ENCODE measurements around the gene SUCNR1. TPM values are rescaled to one million over a fixed set of nuclear protein-coding genes. Genes with fewer than 3 reads are reported as not detected.

SUCNR1 gene
- total RNA-seq, 4 donors from 2014 or later, result 0.10 to 0.20 TPM; not detected in 2

- Histone ChIP-seq H3K4me3 (no peak overlapping the region), H3K4me1 (no peaks in the 10 kb centered on the region), H3K27me3 (no peaks in the 10 kb centered on the region), H3K36me3 (no peaks in the 10 kb centered on the region), H3K27ac (no peak overlapping the region), H3K9me3 (no peaks in the 10 kb centered on the region)
- intact Hi-C loops (cut with DNase I; ENCODE audit: low total_unique reads) (loop anchor here (2.0 kb wide), 1 partner anchor 481 kb away; no protein-coding TSS in a partner anchor), in situ Hi-C loops (cut with MboI; ENCODE audit: low sequenced_read_pairs in 4 of 4) (loop anchor here in 1 of 4 donors (10.0 kb wide), 1 partner anchor 485 kb away; no protein-coding TSS in a partner anchor)
- DNase-seq, result no peak
- TF ChIP-seq POLR2A (IDR thresholded peaks at IDR 0.05) (no peak), CTCF (IDR thresholded peaks at IDR 0.05 in 4 of 5, conservative IDR thresholded peaks at IDR 0.05 in 1 of 5) (no peak)
- no peak for ATAC-seq
Measured at GRCh38 chr3:151919446-151919845, 46.0 kb downstream of the SUCNR1 start.

- Histone ChIP-seq H3K27me3 (no peaks in the 10 kb centered on the region), H3K9me3 (no peaks in the 10 kb centered on the region), H3K36me3 (no peaks in the 10 kb centered on the region), H3K27ac (no peak overlapping the region), H3K4me1 (no peaks in the 10 kb centered on the region), H3K4me3 (no peak overlapping the region)
- ATAC-seq, result no peak
- TF ChIP-seq CTCF (IDR thresholded peaks at IDR 0.05 in 4 of 5, conservative IDR thresholded peaks at IDR 0.05 in 1 of 5), result no peak
- TF ChIP-seq POLR2A (IDR thresholded peaks at IDR 0.05), result no peak
- in situ Hi-C loops (cut with MboI; ENCODE audit: low sequenced_read_pairs in 4 of 4) (no loop called here), intact Hi-C loops (cut with DNase I; ENCODE audit: low total_unique reads) (no loop called here)
- no peak for DNase-seq
Measured at GRCh38 chr3:151923901-151924300, 50.5 kb downstream of the SUCNR1 start.

- no peak overlapping the region for H3K27ac ChIP-seq
Measured at GRCh38 chr3:151924753-151925152, 51.3 kb downstream of the SUCNR1 start.

GRCh38 chr3:151925419-151925818 lies 52.0 kb downstream of the SUCNR1 start:
- Histone ChIP-seq H3K9me3 (no peaks in the 10 kb centered on the region), H3K36me3 (no peaks in the 10 kb centered on the region), H3K27me3 (no peaks in the 10 kb centered on the region), H3K27ac (no peak overlapping the region), H3K4me1 (no peaks in the 10 kb centered on the region), H3K4me3 (no peak overlapping the region)
- no peak for DNase-seq
- ATAC-seq, result no peak
- in situ Hi-C loops (cut with MboI; ENCODE audit: low sequenced_read_pairs in 4 of 4) (no loop called here), intact Hi-C loops (cut with DNase I; ENCODE audit: low total_unique reads) (no loop called here)
- TF ChIP-seq CTCF (IDR thresholded peaks at IDR 0.05 in 4 of 5, conservative IDR thresholded peaks at IDR 0.05 in 1 of 5), result no peak
- no peak for TF ChIP-seq POLR2A (IDR thresholded peaks at IDR 0.05)

More at GRCh38 chr3:151924753-151925152, 51.3 kb downstream of the SUCNR1 start:
- TF ChIP-seq CTCF (IDR thresholded peaks at IDR 0.05 in 4 of 5, conservative IDR thresholded peaks at IDR 0.05 in 1 of 5) (no peak), POLR2A (IDR thresholded peaks at IDR 0.05) (no peak)
- intact Hi-C loops (cut with DNase I; ENCODE audit: low total_unique reads), result no loop called here
- ATAC-seq (no peak), DNase-seq (no peak)
- in situ Hi-C loops (cut with MboI; ENCODE audit: low sequenced_read_pairs in 4 of 4), result no loop called here
- Histone ChIP-seq H3K9me3 (no peaks in the 10 kb centered on the region), H3K4me3 (no peak overlapping the region), H3K4me1 (no peaks in the 10 kb centered on the region), H3K27me3 (no peaks in the 10 kb centered on the region), H3K36me3 (no peaks in the 10 kb centered on the region)

- no peak for TF ChIP-seq POLR2A (IDR thresholded peaks at IDR 0.05)
- no peak for TF ChIP-seq CTCF (IDR thresholded peaks at IDR 0.05 in 4 of 5, conservative IDR thresholded peaks at IDR 0.05 in 1 of 5)
- H3K27ac ChIP-seq, result no peak overlapping the region
- ATAC-seq, result no peak
- H3K4me3 ChIP-seq, result no peak overlapping the region
- in situ Hi-C loops (cut with MboI; ENCODE audit: low sequenced_read_pairs in 4 of 4), result no loop called here
- H3K36me3 ChIP-seq, result no peaks in the 10 kb centered on the region
- no peaks in the 10 kb centered on the region for H3K27me3 ChIP-seq
- H3K9me3 ChIP-seq, result no peaks in the 10 kb centered on the region
- no peak for DNase-seq
- intact Hi-C loops (cut with DNase I; ENCODE audit: low total_unique reads), result no loop called here
- H3K4me1 ChIP-seq, result no peaks in the 10 kb centered on the region
Measured at GRCh38 chr3:151925876-151926275, 52.4 kb downstream of the SUCNR1 start.
